HL-60/S4 treated with phorbol 12-myristate 13-acetate at 8.2 ng/mL for 4 days and 3 days (cell line): ENCODE measurements around the gene MAST2.
"Not testable (repeated sequence)": the region's sequence is repeated elsewhere in the genome, so short reads cannot be mapped to it uniquely, and the experiment has no call there.

ENCODE experiments used
- in situ Hi-C: fragments of 300-500 bp; cut with MboI; formaldehyde crosslinking; loops from 2 replicates; pipeline ENCODE4 v1.15.0; 2022; ENCODE audit warnings: low sequenced_read_pairs

Gene MAST2

DNA sequence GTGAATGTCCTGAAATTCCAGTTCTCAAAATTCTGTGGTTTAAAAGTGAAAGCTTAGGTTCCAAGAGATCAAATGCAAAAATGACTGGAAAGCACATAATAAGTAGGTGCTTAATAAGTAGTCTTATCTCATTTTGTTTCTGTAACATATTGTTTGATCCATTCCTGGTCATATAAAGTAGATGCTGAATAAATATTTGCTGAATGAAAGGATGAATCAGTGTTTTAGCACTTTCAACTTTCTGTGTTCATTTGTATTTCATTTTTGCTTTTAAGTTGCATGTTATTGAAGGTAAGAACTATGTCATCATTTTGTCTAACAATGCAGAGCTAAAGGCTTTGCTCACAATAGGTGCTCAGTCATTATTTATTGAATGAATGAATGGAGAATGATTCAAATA is 6.3 kb downstream of the MAST2 start:
- in situ Hi-C loops, result no loop called here

DNA sequence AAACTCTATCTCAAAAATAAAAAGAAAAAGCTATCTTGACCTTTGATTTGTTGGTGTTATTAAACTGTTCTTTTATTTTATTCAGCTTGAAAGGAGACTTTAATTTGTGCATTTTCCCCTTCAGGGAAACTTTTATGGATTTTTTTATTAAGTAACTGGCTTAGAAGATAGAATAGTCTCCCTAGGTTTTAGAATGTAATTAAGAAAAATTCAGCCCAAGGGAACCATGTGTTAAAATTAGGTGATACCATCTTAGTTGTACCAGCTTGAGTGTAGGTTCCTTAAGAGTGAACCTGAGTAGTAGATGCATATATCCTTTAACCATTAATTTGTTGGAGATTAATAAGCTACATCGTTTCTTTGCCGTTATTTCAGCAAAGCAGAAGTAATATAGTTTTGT is 11.4 kb downstream of the MAST2 start:
- in situ Hi-C loops, result no loop called here

DNA sequence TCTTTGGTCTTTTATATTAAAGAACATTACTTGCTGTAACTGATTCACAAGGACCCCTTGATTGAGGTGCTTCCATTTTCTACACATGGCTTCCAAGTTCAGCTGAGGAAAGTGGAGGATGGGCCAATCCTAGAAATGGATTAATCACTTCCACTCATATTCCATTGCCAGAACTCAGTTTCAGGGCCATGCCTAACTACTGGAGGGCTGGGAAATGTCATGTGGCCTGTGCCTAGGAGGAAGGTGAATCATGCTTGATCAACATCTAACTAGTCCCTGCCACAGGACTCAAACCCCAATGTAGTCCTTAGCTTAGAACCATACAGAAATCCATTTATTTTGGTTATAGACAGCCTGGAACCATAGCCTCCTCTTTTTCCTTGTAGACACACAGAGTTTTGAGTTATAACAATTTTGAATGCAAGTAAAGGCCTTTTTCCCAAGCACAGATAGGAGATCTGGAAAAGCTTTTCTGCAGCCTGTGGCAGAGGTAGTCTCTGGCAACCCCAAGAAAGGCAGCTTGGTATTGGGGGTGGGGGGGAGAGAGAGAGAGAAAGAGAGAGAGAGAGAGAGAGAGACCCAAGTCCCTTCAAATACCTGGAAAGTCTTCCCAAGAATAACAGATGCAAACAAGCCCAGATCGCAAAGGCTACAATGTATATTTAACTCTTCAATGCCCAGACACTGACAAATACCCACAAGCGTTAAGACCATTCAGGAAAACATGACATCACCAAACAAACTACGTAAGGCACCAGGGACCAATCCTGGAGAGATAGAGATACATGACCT is 12.5 kb downstream of the MAST2 start:
- in situ Hi-C loops, result no loop called here

- in situ Hi-C loops, result no loop called here
Observed at GRCh38 chr1:45820173-45820572, 16.8 kb downstream of the MAST2 start.

DNA sequence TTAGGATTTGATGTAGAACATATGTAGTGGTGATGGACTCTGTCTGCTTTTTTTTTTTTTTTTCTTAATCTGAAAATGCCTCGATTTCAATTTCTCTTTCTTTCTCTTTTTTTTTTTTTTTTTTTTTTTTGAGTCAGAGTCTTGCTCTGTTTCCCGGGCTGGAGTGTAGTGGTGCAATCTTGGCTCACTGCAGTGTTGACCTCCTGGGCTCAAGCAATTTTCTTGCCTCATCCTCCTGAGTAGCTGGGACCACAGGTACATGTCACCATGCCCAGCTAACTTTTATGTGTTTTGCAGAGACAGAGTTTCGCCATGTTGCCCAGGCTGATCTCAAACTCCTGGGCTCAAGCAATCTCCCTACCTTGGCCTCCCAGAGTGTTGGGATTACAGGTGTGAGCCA is 17.4 kb downstream of the MAST2 start:
- in situ Hi-C loops, result no loop called here

GRCh38 chr1:45822644-45823043 is 19.2 kb downstream of the MAST2 start:
- in situ Hi-C loops, result no loop called here

- in situ Hi-C loops, result no loop called here
Observed at GRCh38 chr1:45824607-45825006, 21.2 kb downstream of the MAST2 start.

GRCh38 chr1:45827256-45827655 is 23.8 kb downstream of the MAST2 start:
- in situ Hi-C loops, result no loop called here

DNA sequence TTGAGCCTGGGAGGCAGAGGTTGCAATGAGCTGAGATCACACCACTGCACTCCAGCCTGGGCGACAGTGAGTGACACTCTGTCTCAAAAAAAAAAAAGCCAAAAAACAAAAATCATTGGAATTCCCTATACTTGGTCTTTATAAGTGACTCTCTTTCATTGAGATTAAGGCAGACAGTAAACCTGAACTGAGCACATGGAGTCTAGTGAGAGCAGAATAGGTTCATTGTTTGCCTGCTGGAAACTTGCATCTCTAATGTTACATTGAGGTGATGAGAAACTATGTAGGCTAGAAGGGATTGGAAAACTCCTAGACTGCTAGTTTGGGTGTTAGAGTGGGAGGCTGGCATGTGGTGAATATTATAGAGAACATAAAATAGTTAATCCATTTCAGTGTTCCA is 25.4 kb downstream of the MAST2 start:
- in situ Hi-C loops, result no loop called here

DNA sequence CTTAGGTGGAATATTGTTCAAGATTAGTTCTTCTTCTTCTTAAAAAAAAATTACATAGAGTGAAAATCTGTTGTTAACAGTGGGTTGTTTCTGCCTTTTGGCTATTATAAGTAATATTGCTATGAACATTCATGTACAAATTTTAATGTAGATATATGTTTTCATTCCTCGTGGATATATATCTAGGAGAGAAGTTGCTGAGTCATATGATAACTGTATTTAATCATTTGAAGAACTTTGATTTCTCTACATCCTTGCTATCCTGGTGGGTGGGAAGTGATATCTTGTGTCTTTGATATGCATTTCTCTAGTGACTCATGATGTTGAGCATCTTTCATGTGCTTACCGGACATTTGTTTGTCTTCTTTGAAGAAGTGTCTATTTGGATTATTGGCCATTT is 29.9 kb downstream of the MAST2 start:
- in situ Hi-C loops, result no loop called here

GRCh38 chr1:45834689-45835088 is 31.3 kb downstream of the MAST2 start:
- in situ Hi-C loops, result no loop called here

- in situ Hi-C loops, result no loop called here
Observed at GRCh38 chr1:45836451-45836850, 33.0 kb downstream of the MAST2 start.

DNA sequence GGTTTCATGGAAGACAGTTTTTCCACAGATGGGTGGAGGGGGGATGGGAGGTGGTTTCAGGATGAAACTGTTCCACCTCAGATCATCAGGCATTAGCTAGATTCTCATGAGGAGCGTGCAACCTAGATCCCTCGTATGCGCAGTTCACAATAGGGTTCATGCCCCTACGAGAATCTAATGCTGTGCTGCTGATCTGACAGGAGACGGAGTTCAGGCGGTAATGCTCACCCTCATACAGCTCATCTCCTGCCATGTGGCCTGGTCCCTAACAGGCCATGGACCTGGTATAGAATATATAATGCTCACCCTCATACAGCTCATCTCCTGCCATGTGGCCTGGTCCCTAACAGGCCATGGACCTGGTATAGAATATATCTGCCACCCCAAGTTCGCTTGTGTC is 33.4 kb downstream of the MAST2 start:
- in situ Hi-C loops, result not testable (repeated sequence)

DNA sequence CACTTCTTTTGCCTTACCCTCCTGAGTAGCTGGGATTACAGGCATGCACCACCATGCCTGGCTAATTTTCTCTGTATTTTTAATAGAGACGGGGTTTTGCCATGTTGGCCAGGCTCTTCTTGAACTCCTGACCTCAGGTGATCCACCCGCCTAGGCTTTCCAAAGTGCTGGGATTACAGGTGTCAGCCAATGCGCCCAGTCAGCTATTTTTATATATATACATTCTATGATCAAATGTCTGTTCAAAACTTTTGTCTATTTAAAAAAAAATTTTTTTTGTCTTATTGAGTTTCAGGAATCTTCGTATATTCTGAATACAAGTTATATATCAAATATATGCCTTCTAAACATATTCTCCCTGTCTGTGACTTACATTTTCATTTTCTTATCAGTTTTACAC is 34.9 kb downstream of the MAST2 start:
- in situ Hi-C loops, result not testable (repeated sequence)

GRCh38 chr1:45840704-45841103 is 37.3 kb downstream of the MAST2 start:
- in situ Hi-C loops, result no loop called here

DNA sequence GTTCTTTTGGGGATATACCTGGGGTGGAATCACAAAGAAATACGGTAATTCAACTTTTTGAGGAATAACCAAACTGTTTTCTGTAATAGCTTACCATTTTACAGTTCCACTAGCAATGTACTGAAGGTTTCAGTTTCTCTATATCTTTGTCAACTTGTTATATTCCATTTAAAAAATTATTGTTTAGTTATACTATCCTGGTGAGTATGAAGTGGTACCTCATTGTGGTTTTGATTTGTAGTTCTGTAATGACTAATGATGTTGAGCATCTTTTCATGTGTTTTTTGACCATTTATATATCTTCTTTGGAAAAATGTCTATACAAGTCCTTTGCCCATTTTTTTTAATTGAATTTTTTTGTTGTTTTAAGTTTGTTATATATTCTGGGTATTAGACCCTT is 39.4 kb downstream of the MAST2 start:
- in situ Hi-C loops, result no loop called here

DNA sequence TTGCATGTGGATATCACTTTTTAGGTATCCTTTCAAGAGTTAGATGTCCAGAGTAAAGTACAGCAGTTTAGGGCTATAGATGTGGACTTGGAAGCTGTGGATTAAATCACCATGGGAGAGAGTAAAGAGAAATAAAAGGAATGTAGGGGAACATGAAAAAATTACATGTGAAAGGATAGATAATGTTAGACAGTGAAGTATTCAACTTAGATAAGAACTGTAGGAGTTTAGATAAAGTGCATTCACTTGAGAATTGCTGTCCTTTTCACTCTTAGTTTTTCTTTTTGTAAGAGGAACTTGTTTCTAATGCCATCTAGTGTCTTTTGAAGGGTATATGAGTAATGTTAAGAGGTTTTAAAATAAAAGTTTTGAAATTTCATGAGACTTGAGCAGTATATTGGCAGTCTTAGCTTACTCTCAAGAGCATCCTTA is 40.1 kb downstream of the MAST2 start:
- in situ Hi-C loops, result no loop called here

DNA sequence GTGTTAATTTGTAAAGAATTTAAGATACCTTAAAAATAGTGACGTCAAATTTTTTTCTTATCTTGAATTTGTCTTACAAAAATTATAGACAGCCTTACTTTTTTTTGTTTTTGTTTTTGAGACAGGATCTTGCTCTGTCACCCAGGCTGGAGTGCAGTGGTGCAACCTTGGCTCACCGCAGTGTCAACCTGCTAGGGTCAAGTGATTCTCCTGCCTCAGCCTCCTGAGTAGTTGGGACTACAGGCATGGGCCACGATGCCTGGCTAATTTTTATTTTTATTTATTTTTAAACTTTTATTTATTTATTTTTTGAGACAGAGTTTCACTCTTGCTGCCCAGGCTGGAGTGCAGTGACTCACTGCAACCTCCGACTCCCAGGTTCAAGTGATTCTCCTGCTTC is 40.6 kb downstream of the MAST2 start:
- in situ Hi-C loops, result not testable (repeated sequence)

GRCh38 chr1:45846931-45847330 is 43.5 kb downstream of the MAST2 start:
- in situ Hi-C loops, result no loop called here

GRCh38 chr1:45848097-45848496 is 44.7 kb downstream of the MAST2 start:
- in situ Hi-C loops, result no loop called here

- in situ Hi-C loops, result no loop called here
Observed at GRCh38 chr1:45848714-45849113, 45.3 kb downstream of the MAST2 start.

DNA sequence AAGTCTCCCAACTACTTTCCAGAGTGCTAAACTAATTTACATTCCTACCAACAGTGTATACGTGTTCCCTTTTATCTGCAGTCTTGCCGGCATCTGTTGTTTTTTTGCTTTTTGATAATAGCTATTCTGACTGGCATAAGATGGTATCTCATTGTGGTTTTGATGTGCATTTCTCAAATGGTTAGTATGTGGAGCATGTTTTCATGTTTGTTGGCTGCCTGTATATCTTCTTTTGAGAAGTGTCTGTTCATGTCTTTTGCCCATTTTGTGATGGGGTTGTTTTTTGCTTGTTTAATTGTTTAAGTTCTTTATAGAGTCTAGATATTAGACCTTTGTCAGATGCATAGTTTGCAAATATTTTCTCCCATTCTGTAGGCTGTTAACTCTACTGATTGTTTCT is 46.6 kb downstream of the MAST2 start:
- in situ Hi-C loops, result no loop called here

DNA sequence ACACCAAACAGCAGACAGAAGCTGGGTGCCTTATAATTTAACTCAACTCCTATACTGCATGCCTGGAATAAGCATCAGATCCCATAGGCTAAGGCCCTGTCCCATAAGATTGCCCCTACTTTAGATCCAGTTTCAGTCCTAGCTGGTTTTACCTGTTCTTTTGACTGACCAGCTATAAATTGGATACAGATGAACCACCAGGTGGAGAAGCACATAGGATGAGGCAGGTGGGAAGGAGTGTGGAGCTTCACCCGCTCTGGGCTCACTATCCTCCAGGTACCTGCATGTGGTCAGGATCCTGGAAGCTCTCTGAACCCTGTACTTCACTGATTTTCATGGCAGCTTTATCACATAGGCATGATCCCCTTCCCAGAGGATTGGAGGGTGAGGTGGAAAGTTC is 51.3 kb downstream of the MAST2 start:
- in situ Hi-C loops, result no loop called here
